NK-92 (cell line): ENCODE results near the gene MSMP.

Experiments
- DNase-seq: peaks from one replicate; lab custom pipeline; 2025; ENCODE audit not compliant: unreplicated experiment; lab: John Stamatoyannopoulos, UW

The MSMP gene

GRCh38 chr9:35723426-35723825, 30.6 kb downstream of the MSMP start:
- DNase-seq = no peak

DNA sequence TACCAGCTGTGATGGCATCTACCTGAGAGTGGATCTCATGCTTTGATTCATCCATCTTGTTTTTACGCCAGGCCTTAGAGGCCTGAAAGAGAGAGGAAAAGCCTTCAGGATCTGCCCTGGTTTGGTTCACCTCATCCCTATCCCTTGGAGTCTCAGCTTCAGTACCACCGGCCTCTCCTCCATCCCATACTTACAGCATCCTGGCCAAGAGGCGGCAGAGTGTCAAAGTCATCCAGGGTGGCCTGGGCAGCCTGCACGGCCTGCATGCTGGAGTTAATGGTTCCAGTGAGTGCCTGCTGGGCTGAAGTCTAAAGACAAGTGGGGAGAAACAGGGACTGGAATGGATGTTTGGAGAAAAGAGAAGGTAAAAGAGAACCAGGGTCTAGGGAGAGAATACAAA, 34.5 kb downstream of the MSMP start:
- no peak for DNase-seq

- no peak for DNase-seq
These were observed 35.2 kb downstream of the MSMP start for GRCh38 chr9:35718721-35719511.

- DNase-seq = no peak
These were observed 36.8 kb downstream of the MSMP start for GRCh38 chr9:35717132-35717870.

- DNase-seq = no peak
These were observed 37.8 kb downstream of the MSMP start for GRCh38 chr9:35716230-35716629.

GRCh38 chr9:35714579-35715252, 39.4 kb downstream of the MSMP start:
- no peak for DNase-seq

GRCh38 chr9:35714123-35714522, 40.0 kb downstream of the MSMP start:
- DNase-seq = no peak

DNA sequence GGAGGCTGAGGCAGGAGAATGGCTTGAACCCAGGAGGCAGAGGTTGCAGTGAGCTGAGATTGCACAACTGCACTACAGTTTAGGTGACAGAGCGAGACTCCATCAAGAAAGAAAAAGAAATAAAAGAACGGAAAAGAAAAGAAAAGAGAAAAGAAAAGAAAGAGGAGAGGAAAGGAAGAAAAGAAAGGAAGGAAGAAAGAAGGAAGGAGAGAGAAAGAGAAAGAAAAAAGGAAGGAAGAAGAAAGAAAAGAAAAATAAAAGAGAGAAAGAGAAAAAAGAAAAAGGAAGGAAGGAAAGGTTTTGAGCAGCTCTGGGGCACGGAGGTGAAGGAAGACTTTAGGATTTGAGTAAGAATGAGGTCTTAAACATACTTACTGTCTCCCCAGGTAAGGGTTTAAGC, 40.5 kb downstream of the MSMP start:
- DNase-seq = no peak

DNA sequence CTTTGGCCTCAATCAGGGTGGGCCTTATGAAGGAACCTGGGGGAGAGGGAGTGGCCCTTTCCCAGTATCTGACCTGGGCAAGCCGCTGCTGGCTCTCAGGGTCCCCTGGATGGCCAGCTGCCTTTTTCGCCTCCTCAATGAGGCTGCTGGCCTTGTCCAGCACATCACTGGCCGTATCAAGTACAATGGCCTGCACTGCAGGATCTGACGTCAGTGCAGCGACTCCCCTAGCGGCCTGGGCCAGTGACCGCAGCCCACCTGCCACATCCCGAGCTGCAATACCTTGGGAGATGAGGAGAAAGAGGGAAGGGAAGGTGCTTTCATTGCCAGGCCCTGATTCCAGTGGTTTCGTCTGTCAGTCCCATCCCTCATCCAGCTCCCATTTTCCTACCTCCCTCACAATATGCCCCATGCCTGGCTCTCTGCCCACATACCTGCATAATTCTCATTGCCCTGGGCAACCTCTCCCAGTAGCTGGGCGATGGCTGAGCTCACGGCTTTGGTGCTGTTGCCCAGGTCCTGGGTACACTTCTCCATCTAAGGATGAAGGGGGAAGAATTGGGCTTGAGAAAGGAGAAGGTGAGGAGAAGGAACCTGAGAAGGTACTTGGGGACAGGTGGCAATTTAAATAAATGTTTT, 41.2 kb downstream of the MSMP start:
- DNase-seq = no peak

DNA sequence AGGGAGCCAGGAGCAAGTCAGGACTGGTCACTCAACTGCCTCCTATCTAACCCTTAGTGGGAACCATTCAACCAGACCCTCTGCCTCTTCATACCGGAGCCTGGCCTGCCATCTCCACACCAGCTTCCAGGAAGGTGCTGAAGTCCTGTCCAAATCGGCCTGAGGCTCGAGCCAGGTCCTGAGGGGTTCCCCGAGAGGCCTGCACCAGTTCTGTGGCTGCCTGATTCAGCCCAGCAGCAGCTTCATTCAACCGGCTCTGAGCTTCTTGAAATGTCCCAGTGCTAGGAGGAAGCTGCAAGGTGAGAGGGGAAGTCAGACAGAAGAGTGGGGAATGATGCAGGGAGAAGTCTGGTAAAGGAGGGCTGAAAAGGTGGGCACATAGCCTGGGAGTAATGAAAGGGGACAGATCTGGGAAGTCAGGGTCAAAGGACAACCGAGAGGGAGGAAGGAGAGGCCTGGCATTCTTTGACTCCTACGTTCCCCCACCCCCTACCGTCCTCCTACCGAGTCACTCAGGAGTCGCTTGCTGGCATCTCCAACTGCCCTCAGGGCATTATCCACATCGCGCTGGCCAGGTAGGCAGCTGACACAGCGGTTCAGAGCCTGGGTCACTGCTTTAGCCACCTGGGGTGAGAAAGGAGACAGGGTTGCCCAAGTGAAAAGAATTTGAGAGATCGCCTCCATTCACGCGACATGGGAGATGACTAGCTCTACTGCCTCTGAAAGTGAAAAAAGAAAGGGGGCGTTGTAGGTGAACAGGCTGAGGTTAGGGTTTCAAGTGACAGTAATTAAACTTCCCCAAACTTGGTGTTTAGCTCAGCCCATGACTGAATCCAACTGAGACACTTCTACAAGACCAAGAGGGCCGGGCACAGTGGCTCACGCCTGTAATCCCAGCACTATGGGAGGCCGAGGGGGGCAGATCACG, 42.3 kb downstream of the MSMP start:
- no peak for DNase-seq

GRCh38 chr9:35710818-35711500, 43.1 kb downstream of the MSMP start:
- DNase-seq = no peak

DNA sequence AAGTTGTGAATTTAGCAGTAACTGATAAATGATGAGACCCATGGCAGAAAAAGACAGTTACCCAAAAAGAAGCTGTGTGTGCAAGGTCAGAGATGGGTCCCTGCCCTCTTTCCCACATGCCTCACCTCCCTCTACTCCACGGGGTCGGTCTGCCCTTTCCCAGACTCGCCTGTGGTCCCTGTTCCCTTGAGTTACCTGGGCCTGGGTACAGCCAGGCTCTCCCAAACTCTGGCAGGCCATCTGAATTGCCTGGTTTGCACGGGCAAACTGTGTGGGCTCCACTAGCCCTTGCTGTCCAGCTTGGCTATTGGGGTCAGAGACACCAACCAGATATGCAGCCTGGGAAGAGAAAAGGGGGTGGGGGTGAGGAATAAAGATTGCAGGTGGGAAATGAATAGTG, 45.9 kb downstream of the MSMP start:
- no peak for DNase-seq

DNA sequence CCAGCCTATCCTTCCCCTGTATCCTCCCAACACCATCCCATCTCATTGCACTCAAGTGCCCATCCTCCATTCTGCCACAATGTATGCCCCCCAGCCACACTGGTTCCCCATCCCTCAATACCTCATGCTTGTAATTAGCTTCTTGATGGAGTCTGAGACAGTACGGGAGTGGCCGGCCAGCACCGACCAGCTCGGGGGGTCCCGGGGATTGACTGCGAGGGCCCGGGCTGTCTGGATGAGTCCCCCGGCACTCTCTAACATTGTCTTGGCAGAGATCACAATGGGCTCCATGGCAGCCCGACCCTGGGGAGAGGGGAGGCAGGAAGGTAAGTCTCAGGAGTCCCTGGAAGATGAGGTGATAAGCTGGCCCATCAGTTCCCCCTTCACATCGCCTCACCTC, 47.1 kb downstream of the MSMP start:
- no peak for DNase-seq

GRCh38 chr9:35705836-35706430, 48.1 kb downstream of the MSMP start:
- DNase-seq = no peak

- no peak for DNase-seq
These were observed 48.7 kb downstream of the MSMP start for GRCh38 chr9:35705372-35705771.

DNA sequence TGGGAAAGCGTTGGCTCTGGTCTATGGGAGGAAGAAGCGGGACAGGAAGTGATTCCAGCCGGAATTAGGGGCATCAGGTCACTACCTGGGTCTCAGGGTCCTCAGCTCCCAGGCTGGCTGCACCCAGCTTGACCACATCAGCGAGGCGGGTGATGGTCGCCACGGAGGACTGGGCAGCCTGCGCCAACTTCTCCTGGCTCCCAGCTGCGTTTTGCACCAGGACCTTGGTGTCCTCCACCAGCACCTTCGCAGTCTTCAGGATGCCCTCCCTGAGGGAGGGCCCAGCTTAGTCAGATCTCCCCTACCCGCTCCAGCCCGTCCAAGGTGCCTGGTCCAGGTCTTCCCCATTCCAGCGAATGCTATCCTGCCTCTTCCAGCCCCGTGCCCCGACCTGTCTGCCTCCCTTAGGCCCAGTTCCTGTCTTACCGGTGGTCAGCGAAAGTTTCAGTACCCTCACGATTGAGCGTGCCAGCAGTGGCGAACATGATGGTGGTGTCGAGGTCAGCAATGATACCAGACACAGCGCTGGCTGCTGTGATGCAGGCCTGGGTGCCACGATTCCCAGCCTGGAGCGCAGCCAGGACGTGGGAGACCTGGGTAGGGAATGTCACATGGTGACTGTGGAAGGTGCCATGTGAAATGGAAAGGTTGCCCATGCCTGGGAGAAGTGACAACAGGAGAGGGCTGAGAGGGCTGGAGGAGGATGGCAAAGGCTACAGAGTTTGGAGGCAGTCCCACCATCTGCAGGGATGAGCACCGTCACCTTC, 50.0 kb downstream of the MSMP start:
- DNase-seq = no peak
